Measurements from ENCODE around the gene RAB25.

RAB25 gene

GRCh38 chr1:156086256-156086662, 25.3 kb downstream of the RAB25 start:
- CTCF ChIA-PET: interaction anchor here (1.5 to 29.1 kb wide), 2 partner anchors 20 to 38 kb away, joined by 3 to 1172 read pairs; partner anchors contain the start of gene LMNA
- DNase-seq (ENCODE audit: extremely low spot score): no peak
- POLR2A ChIA-PET: no interaction called here
- TF ChIP-seq, protein P1, sequence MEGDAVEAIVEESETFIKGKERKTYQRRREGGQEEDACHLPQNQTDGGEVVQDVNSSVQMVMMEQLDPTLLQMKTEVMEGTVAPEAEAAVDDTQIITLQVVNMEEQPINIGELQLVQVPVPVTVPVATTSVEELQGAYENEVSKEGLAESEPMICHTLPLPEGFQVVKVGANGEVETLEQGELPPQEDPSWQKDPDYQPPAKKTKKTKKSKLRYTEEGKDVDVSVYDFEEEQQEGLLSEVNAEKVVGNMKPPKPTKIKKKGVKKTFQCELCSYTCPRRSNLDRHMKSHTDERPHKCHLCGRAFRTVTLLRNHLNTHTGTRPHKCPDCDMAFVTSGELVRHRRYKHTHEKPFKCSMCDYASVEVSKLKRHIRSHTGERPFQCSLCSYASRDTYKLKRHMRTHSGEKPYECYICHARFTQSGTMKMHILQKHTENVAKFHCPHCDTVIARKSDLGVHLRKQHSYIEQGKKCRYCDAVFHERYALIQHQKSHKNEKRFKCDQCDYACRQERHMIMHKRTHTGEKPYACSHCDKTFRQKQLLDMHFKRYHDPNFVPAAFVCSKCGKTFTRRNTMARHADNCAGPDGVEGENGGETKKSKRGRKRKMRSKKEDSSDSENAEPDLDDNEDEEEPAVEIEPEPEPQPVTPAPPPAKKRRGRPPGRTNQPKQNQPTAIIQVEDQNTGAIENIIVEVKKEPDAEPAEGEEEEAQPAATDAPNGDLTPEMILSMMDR (IDR thresholded peaks at IDR 0.05; ENCODE audit: control extremely low read depth, extremely low read depth, low read depth, missing control alignments): no peak

GRCh38 chr1:156089704-156090103, 28.7 kb downstream of the RAB25 start:
- TF ChIP-seq, protein P1 (IDR thresholded peaks at IDR 0.05; ENCODE audit: control extremely low read depth, extremely low read depth, low read depth, missing control alignments): no peak
- ChIA-PET CTCF (interaction anchor here (0.9 to 29.1 kb wide), 10 partner anchors 10 to 229 kb away, joined by 3 to 1172 read pairs (median 6); partner anchors contain the start of gene LMNA), POLR2A (no interaction called here)
- no peak for DNase-seq (ENCODE audit: extremely low spot score)

DNA sequence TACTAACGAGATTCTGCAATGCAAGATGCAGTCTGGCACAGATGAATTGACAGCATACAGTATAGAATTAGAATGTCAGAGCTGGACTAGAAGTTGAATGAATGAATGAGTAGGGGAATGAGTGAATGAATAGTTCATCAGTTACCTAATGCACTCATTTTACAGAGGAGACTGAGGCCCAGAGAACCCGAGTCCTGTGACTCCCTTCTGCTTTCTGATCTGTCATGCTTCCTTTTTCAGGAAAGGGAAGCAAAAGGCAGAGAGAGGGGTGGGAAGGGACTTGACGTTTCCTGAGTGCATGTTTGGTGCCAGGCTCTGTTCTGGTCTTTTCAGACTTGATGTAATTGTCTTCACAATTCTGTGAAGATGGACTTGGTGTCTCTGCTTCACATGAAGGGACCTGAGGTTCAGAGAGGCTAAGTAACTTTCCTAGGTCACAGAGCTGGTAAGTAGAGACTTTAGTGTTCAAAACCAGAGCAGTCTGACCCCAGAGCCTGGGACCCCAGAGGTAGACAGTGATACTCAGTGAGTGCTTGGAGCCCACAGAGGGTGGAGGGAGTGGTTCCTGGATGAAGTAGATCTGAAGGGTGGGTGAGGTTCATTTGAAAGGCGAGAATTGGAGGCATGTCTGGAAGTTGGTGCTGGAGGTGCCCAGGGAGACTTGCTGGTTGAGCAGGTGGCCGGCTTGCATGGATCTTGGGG, 29.3 kb downstream of the RAB25 start:
- DNase-seq (ENCODE audit: extremely low spot score): no peak
- TF ChIP-seq, protein P1 (IDR thresholded peaks at IDR 0.05; ENCODE audit: control extremely low read depth, extremely low read depth, low read depth, missing control alignments): no peak
- POLR2A ChIA-PET: no interaction called here
- CTCF ChIA-PET: interaction anchor here (1.0 to 29.1 kb wide), 18 partner anchors 9 to 282 kb away, joined by 3 to 1172 read pairs (median 4); partner anchors contain the start of gene LMNA

DNA sequence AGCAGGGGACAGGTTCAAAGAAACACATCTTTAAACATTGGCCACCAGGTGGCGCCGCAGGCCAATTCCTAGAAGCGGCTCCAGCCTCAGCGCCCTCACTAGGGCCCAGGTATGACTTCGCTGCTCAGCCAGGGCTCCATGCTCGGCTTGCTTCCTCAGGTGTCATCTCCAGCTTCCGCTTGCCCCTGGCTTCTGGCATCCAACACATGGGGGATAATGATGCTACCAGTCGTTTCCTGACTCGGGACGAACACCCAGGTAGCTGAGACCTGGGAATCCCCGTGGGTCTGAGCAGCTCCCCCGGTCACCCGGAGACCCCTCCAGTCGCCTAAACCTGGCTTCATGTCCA, 29.9 kb downstream of the RAB25 start:
- ChIA-PET POLR2A (no interaction called here), CTCF (interaction anchor here (0.6 to 29.1 kb wide), 20 partner anchors 9 to 282 kb away, joined by 3 to 1172 read pairs (median 4); partner anchors contain the start of genes LMNA and MEX3A)
- peak; percentile 86 for DNase-seq (ENCODE audit: extremely low spot score)
- TF ChIP-seq, protein P1 (IDR thresholded peaks at IDR 0.05; ENCODE audit: control extremely low read depth, extremely low read depth, low read depth, missing control alignments): peak; percentile 71

GRCh38 chr1:156091610-156092009, 30.6 kb downstream of the RAB25 start:
- no peak for DNase-seq (ENCODE audit: extremely low spot score)
- TF ChIP-seq, protein P1 (IDR thresholded peaks at IDR 0.05; ENCODE audit: control extremely low read depth, extremely low read depth, low read depth, missing control alignments): no peak
- CTCF ChIA-PET: interaction anchor here (0.7 to 29.1 kb wide), 16 partner anchors 8 to 354 kb away, joined by 3 to 1172 read pairs (median 4); partner anchors contain the start of genes LMNA, PMF1 and RAB25
- POLR2A ChIA-PET: no interaction called here

GRCh38 chr1:156095906-156096508, 35.0 kb downstream of the RAB25 start:
- ChIA-PET POLR2A (interaction anchor here (0.6 to 13.4 kb wide), 3 partner anchors 10 to 38 kb away, joined by 5 to 266 read pairs (median 7); partner anchors contain the start of gene LMNA), CTCF (interaction anchor here (0.8 to 29.1 kb wide), 28 partner anchors 9 to 350 kb away, joined by 3 to 1172 read pairs (median 4); partner anchors contain the start of genes CCT3, LMNA, MEX3A and PMF1)
- DNase-seq (ENCODE audit: extremely low spot score): no peak
- TF ChIP-seq, protein P1 (IDR thresholded peaks at IDR 0.05; ENCODE audit: control extremely low read depth, extremely low read depth, low read depth, missing control alignments): peak; percentile 3
